Uterus (tissue), 2 donors: Measurements from ENCODE around the gene RNF13.

Experiments used
- POLR2A ChIP-seq, 2 donors: fragments of 450-650 bp; IDR thresholded peaks; one replicate each; pipeline ENCODE4 v1.6.1; 2016; ENCODE audit warnings: antibody characterized with exemption in 2 of 2, mild to moderate bottlenecking in 1 of 2, moderate library complexity in 1 of 2
- TF ChIP-seq, protein P1 (sequence below), 4 experiments: fragments of 200-600 bp in 2 of 4; fragments of 450-650 bp in 2 of 4; sonication (generic) in 2 of 4; IDR thresholded peaks; one replicate each; pipeline ENCODE4 v1.5.1; 2016 to 2019; ENCODE audit warnings: antibody characterized with exemption in 4 of 4, mild to moderate bottlenecking in 2 of 4, moderate library complexity in 1 of 4

DNA sequence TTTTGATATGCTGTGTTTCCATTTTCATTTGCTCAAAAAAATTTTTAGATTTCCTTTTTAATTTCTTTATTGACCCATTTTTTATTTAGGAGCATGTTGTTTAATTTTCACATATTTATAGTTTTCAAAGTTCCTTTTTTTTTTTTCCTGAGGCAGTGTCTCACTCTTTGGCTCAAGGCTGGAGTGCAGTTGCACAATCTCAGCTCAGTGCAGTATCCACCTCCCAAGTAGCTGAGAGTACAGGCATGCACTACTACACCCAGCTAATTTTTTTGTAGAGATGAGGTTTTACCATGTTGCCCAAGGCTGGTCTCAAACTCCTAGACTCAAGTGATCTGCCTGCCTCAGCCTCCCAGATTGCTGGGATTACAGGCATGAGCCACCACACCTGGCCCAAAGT is 121.5 kb downstream of the RNF13 start:
- TF ChIP-seq, protein P1, sequence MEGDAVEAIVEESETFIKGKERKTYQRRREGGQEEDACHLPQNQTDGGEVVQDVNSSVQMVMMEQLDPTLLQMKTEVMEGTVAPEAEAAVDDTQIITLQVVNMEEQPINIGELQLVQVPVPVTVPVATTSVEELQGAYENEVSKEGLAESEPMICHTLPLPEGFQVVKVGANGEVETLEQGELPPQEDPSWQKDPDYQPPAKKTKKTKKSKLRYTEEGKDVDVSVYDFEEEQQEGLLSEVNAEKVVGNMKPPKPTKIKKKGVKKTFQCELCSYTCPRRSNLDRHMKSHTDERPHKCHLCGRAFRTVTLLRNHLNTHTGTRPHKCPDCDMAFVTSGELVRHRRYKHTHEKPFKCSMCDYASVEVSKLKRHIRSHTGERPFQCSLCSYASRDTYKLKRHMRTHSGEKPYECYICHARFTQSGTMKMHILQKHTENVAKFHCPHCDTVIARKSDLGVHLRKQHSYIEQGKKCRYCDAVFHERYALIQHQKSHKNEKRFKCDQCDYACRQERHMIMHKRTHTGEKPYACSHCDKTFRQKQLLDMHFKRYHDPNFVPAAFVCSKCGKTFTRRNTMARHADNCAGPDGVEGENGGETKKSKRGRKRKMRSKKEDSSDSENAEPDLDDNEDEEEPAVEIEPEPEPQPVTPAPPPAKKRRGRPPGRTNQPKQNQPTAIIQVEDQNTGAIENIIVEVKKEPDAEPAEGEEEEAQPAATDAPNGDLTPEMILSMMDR (IDR thresholded peaks at IDR 0.05): no peak
- no peak for TF ChIP-seq POLR2A (IDR thresholded peaks at IDR 0.05)
